H1 (cell line): ENCODE data around the gene XRN2. TPM values are rescaled to one million over a fixed set of nuclear protein-coding genes. Genes with fewer than 3 reads are reported as not detected.

Source experiments
- CTCF ChIA-PET: fragments of 300-600 bp; sonication (Branson Sonifier 250); formaldehyde crosslinking; loops from one replicate; lab custom pipeline; 2021; ENCODE audit not compliant: partially characterized antibody; lab: Charles Lee
- POLR2A ChIA-PET: fragments of 300-600 bp; sonication (Branson Sonifier 250); formaldehyde crosslinking; loops from one replicate; lab custom pipeline; 2021; ENCODE audit warnings: inconsistent platforms; ENCODE audit not compliant: partially characterized antibody; lab: Charles Lee
- DNase-seq, 2 experiments: peaks; one replicate each; pipeline versions ENCODE4 v3.0.0 to v3.0.0-alpha.2; 2010 to 2022; ENCODE audit warnings: low spot score in 2 of 2, low read depth in 1 of 2, mixed read lengths in 1 of 2
- FAIRE-seq: peaks from 2 replicates; lab custom pipeline; 2011; peaks lifted over from hg19 to GRCh38; lab: Jason Lieb, UNC
- H2AFZ ChIP-seq: 2 replicates; pipeline ENCODE4 v1.8.1; 2012; ENCODE audit warnings: low read length, inconsistent platforms
- H2AK5ac ChIP-seq: 2 replicates; pipeline ENCODE4 v1.6.1; 2013; ENCODE audit warnings: low read depth, low read length
- H2BK120ac ChIP-seq: replicated peaks from 2 replicates; pipeline ENCODE3; 2013; ENCODE audit warnings: low read depth, low read length, inconsistent platforms
- H2BK12ac ChIP-seq: 2 replicates; pipeline ENCODE4 v1.6.1; 2013; ENCODE audit warnings: low read depth, low read length
- H2BK15ac ChIP-seq: 2 replicates; pipeline ENCODE4 v1.6.1; 2013; ENCODE audit warnings: low read length
- H2BK20ac ChIP-seq: 2 replicates; pipeline ENCODE4 v1.6.1; 2013; ENCODE audit warnings: low read length
- H2BK5ac ChIP-seq: 2 replicates; pipeline ENCODE4 v1.6.1; 2013; ENCODE audit warnings: low read depth, low read length
- H3K14ac ChIP-seq: 2 replicates; pipeline ENCODE4 v1.6.1; 2013; ENCODE audit warnings: inconsistent platforms; ENCODE audit not compliant: insufficient read length
- H3K18ac ChIP-seq: 2 replicates; pipeline ENCODE4 v1.6.1; 2013; ENCODE audit warnings: low read length; ENCODE audit errors: extremely low read depth
- H3K23ac ChIP-seq: 2 replicates; pipeline ENCODE4 v1.6.1; 2013; ENCODE audit warnings: inconsistent platforms; ENCODE audit not compliant: insufficient read length
- H3K23me2 ChIP-seq: 2 replicates; pipeline ENCODE4 v1.6.1; 2013; ENCODE audit warnings: low read depth, low read length
- H3K27ac ChIP-seq: 2 replicates; pipeline ENCODE4 v1.6.1; 2011; ENCODE audit warnings: low read depth, low read length, inconsistent platforms
- H3K27me3 ChIP-seq, 4 experiments: replicated peaks in 1 of 4; 1 replicate in 1 of 4; 2 replicates in 3 of 4; pipeline versions ENCODE4 v1.6.1 to v1.8.1; 2011 to 2013; ENCODE audit warnings: low read length in 3 of 4, mild to moderate bottlenecking in 3 of 4, inconsistent platforms in 2 of 4, mixed read lengths in 2 of 4, moderate library complexity in 1 of 4; ENCODE audit not compliant: control insufficient read depth in 3 of 4, insufficient read depth in 3 of 4; ENCODE audit errors: extremely low read depth in 1 of 4
- H3K36me3 ChIP-seq, 4 experiments: 2 replicates each; pipeline versions ENCODE4 v1.6.1 to v1.8.1; 2011 to 2013; ENCODE audit warnings: mild to moderate bottlenecking in 4 of 4, low read length in 3 of 4, moderate library complexity in 2 of 4, control low read depth in 1 of 4, inconsistent platforms in 1 of 4; ENCODE audit not compliant: insufficient read depth in 4 of 4, control insufficient read depth in 2 of 4
- H3K4ac ChIP-seq: replicated peaks from 2 replicates; pipeline ENCODE3; 2013; ENCODE audit warnings: low read length, low read depth, mixed read lengths, inconsistent platforms; ENCODE audit not compliant: insufficient read length
- H3K4me1 ChIP-seq, 4 experiments: replicated peaks in 1 of 4; 1 replicate in 1 of 4; 2 replicates in 3 of 4; pipeline versions ENCODE4 v1.6.1 to v1.8.1; 2011 to 2013; ENCODE audit warnings: low read length in 3 of 4, inconsistent platforms in 2 of 4, mixed read lengths in 1 of 4; ENCODE audit not compliant: insufficient read depth in 4 of 4, control insufficient read depth in 3 of 4
- H3K4me2 ChIP-seq, 2 experiments: 2 replicates each; pipeline versions ENCODE4 v1.6.1 to v1.8.1; 2011 to 2013; ENCODE audit warnings: low read depth in 2 of 2, low read length in 2 of 2, control low read depth in 1 of 2, inconsistent platforms in 1 of 2, mild to moderate bottlenecking in 1 of 2; ENCODE audit not compliant: insufficient read depth in 1 of 2
- H3K4me3 ChIP-seq, 4 experiments: fragments of 200-600, 300-600 bp in 1 of 4; sonication (generic), shearing (Covaris generic), sonication (Bioruptor Twin) in 1 of 4; 2 replicates each; pipeline versions ENCODE4 v1.5.1 to v1.8.1; 2011 to 2016; ENCODE audit warnings: low read length in 4 of 4, low read depth in 3 of 4, control low read depth in 2 of 4, inconsistent platforms in 2 of 4, mild to moderate bottlenecking in 2 of 4, mixed read lengths in 1 of 4, moderate library complexity in 1 of 4; ENCODE audit not compliant: insufficient read depth in 2 of 4; ENCODE audit errors: extremely low read depth in 1 of 4
- H3K56ac ChIP-seq: replicated peaks from 2 replicates; pipeline ENCODE3; 2013; ENCODE audit warnings: low read depth, mild to moderate bottlenecking, mixed read lengths, low read length, inconsistent platforms; ENCODE audit not compliant: insufficient read length
- H3K79me1 ChIP-seq: 2 replicates; pipeline ENCODE4 v1.6.1; 2013; ENCODE audit warnings: low read depth, low read length, control low read depth
- H3K79me2 ChIP-seq, 2 experiments: 2 replicates each; pipeline versions ENCODE4 v1.6.1 to v1.8.1; 2012 to 2013; ENCODE audit warnings: low read length in 2 of 2, mild to moderate bottlenecking in 2 of 2, inconsistent platforms in 1 of 2; ENCODE audit not compliant: insufficient read depth in 2 of 2, control insufficient read depth in 1 of 2
- H3K9ac ChIP-seq, 4 experiments: replicated peaks in 1 of 4; 1 replicate in 1 of 4; 2 replicates in 3 of 4; pipeline versions ENCODE4 v1.6.1 to v1.8.1; 2011 to 2013; ENCODE audit warnings: low read depth in 3 of 4, low read length in 3 of 4, control low read depth in 2 of 4, mild to moderate bottlenecking in 2 of 4, moderate library complexity in 2 of 4, inconsistent platforms in 1 of 4; ENCODE audit errors: extremely low read depth in 1 of 4
- H3K9me3 ChIP-seq, 2 experiments: 2 replicates each; pipeline versions ENCODE4 v1.6.1 to v1.8.1; 2012 to 2013; ENCODE audit warnings: mild to moderate bottlenecking in 2 of 2, moderate library complexity in 2 of 2, control low read depth in 1 of 2, inconsistent platforms in 1 of 2, low read depth in 1 of 2, low read length in 1 of 2, mixed read lengths in 1 of 2; ENCODE audit not compliant: insufficient read depth in 2 of 2
- H4K20me1 ChIP-seq, 2 experiments: replicated peaks in 1 of 2; 2 replicates each; pipeline versions ENCODE3 to v1.8.1; 2011 to 2013; ENCODE audit warnings: inconsistent platforms in 2 of 2, low read length in 2 of 2, mild to moderate bottlenecking in 1 of 2; ENCODE audit not compliant: insufficient read depth in 2 of 2, control insufficient read depth in 1 of 2
- H4K5ac ChIP-seq: 2 replicates; pipeline ENCODE4 v1.6.1; 2013; ENCODE audit warnings: low read length, low read depth, mixed read lengths, inconsistent platforms; ENCODE audit not compliant: insufficient read length
- H4K8ac ChIP-seq: 2 replicates; pipeline ENCODE4 v1.8.0; 2013; ENCODE audit warnings: mild to moderate bottlenecking, moderate library complexity, low read length, inconsistent platforms; ENCODE audit not compliant: insufficient read depth; ENCODE audit errors: extremely low read depth
- H4K91ac ChIP-seq: replicated peaks from 2 replicates; pipeline ENCODE3; 2013; ENCODE audit warnings: low read length, mixed read lengths, inconsistent platforms; ENCODE audit not compliant: insufficient read length
- E2F6 ChIP-seq: IDR thresholded peaks from 2 replicates; pipeline ENCODE4 v1.6.1; 2012; ENCODE audit warnings: inconsistent platforms
- KDM5A ChIP-seq: fragments of 200-600 bp; IDR thresholded peaks from 2 replicates; pipeline ENCODE4 v1.7.1; 2012; ENCODE audit warnings: mild to moderate bottlenecking, low read length, inconsistent platforms, mixed read lengths
- MAFK ChIP-seq: IDR thresholded peaks from 2 replicates; pipeline ENCODE4 v1.6.1; 2012; ENCODE audit warnings: low read depth, mild to moderate bottlenecking, improper control_type of control experiment, low read length
- POLR2AphosphoS5 ChIP-seq: IDR thresholded peaks from 2 replicates; pipeline ENCODE4 v1.6.1; 2011; ENCODE audit warnings: low read depth, low read length
- POU5F1 ChIP-seq: IDR thresholded peaks from 2 replicates; pipeline ENCODE4 v1.6.1; 2011; ENCODE audit warnings: low read depth, mild to moderate bottlenecking, low read length, moderate library complexity
- TEAD4 ChIP-seq: IDR thresholded peaks from 2 replicates; pipeline ENCODE4 v1.6.1; 2012; ENCODE audit warnings: low read depth, low read length, inconsistent platforms, mixed read lengths
- YY1 ChIP-seq: IDR thresholded peaks from 2 replicates; pipeline ENCODE4 v1.6.1; 2011; ENCODE audit warnings: low read depth, mild to moderate bottlenecking, low read length
- WGBS, 2 experiments: shearing (Covaris generic) in 1 of 2; methylation state at CpG; one replicate each; pipeline versions ENCODE4 v1.1.6 to v1.1.7; 2013 to 2015; ENCODE audit warnings: low lambda C conversion rate in 2 of 2, mixed read lengths in 2 of 2, inconsistent platforms in 1 of 2, low coverage in 1 of 2, missing lambda C conversion rate in 1 of 2; ENCODE audit not compliant: insufficient replicate concordance in 2 of 2, insufficient coverage in 1 of 2, insufficient read length in 1 of 2; ENCODE audit errors: extremely low coverage in 1 of 2, missing lambda C conversion rate in 1 of 2; 5-methylcytosine and 5-hydroxymethylcytosine counted together
- polyA plus RNA-seq, 7 experiments: library from polyadenylated mRNA; depleted of rRNA in 3 of 7; stranded (reverse) in 5 of 7; unstranded in 2 of 7; fragments of >200 nt in 5 of 7; fragments of 200-250 nt in 2 of 7; gene quantifications; 1 replicate in 5 of 7; 2 replicates in 1 of 7; 4 replicates in 1 of 7; pipeline versions ENCODE4 v1.2.1 to v1.2.3, GENCODE V29; 2011 to 2013; ENCODE audit warnings: missing spikeins in 2 of 7, mixed read lengths in 2 of 7
- total RNA-seq: library from RNA; stranded (reverse); fragmentation: NEBNext Ultra II Directional; extraction: Animal tissue kit (Norgen Biotek cat#: 25700); gene quantifications from 2 replicates; pipeline ENCODE4 v1.2.1, GENCODE V29; 2021

Gene XRN2
- total and polyA plus RNA-seq, 2 of the 8 experiments (the other 6 are each of a cell fraction or from before 2014, with no cell fraction given), result 60.3 to 139 TPM

DNA sequence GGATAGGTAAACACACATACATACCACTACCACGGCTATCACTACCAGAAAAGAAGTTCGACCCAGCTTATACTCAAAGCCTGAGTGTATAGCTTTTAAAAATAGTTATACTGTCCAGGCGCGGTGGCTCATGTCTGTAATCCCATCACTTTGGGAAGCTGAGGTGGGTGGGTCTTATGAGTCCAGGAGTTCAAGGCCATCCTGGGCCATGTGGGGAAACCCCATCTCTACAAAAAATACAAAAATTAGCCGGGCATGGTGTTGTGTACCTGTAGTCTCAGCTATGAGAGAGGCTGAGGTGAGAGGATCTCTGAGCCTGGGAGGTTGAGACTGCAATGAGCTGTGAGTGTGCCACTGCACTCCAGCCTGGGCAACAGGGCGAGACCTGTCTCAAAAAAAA is 61.3 kb downstream of the XRN2 start:
- no peak overlapping the region for H2AK5ac ChIP-seq
- no peak overlapping the region for H2BK120ac ChIP-seq
- no peak overlapping the region for H3K18ac ChIP-seq
- H2BK5ac ChIP-seq, result no peak overlapping the region
- WGBS, 2 experiments, result 79% methylated on average over 6 of the region's 6 CpGs; no CpG with 5 or more reads in 1 of the 2 experiments
- H3K4ac ChIP-seq, result no peak overlapping the region
- H2BK12ac ChIP-seq, result no peak overlapping the region
- no peaks in the 10 kb centered on the region for H4K20me1 ChIP-seq
- H3K27me3 ChIP-seq, result no peaks in the 10 kb centered on the region
- H2BK15ac ChIP-seq, result no peak overlapping the region
- no peaks in the 10 kb centered on the region for H3K9me3 ChIP-seq
- no peak overlapping the region for H2AFZ ChIP-seq
- no peaks in the 10 kb centered on the region for H3K79me1 ChIP-seq
- H4K91ac ChIP-seq, result no peak overlapping the region
- H3K23me2 ChIP-seq, result no peaks in the 10 kb centered on the region; the same call in 1 of the 2 replicates
- H2BK20ac ChIP-seq, result no peak overlapping the region
- no peak overlapping the region for H3K56ac ChIP-seq
- peaks cover 5 to 64% (median 32%) of the 10 kb centered on the region in 4 experiments; a peak in 7 of 8 replicates for H3K36me3 ChIP-seq
- FAIRE-seq, result no peak
- H3K4me2 ChIP-seq, result no peak overlapping the region
- ChIA-PET POLR2A (interaction anchor here (0.6 to 0.9 kb wide), 2 partner anchors 40 to 164 kb away, joined by 3 to 4 read pairs; no protein-coding TSS in a partner anchor), CTCF (interaction anchor here (2.4 kb wide), 1 partner anchor 129 kb away, joined by 7 read pairs; no protein-coding TSS in a partner anchor)
- H3K14ac ChIP-seq, result no peak overlapping the region
- no peak overlapping the region for H3K4me3 ChIP-seq
- no peak overlapping the region for H4K5ac ChIP-seq
- no peak overlapping the region for H4K8ac ChIP-seq
- H3K9ac ChIP-seq, result peak overlapping the region in 1 of 4 experiments; percentile 34; a peak in 1 of 7 replicates
- no peak overlapping the region for H3K27ac ChIP-seq
- H3K79me2 ChIP-seq, result peaks cover 0 to 5% of the 10 kb centered on the region in 2 experiments; a peak in 2 of 4 replicates
- no peak for DNase-seq
- no peaks in the 10 kb centered on the region for H3K4me1 ChIP-seq
- H3K23ac ChIP-seq, result no peak overlapping the region
- TF ChIP-seq E2F6 (no peak), MAFK (no peak), POLR2AphosphoS5 (no peak), KDM5A (no peak), YY1 (no peak), POU5F1 (no peak), TEAD4 (no peak)
